SH-SY5Y (cell line): ENCODE results near the gene PRDX1.

ENCODE experiments used
- GATA2 ChIP-seq: IDR thresholded peaks from 2 replicates; pipeline ENCODE4 v1.6.1; 2011; ENCODE audit warnings: mild to moderate bottlenecking, low read depth, low read length
- GATA3 ChIP-seq: IDR thresholded peaks from 2 replicates; pipeline ENCODE4 v1.6.1; 2011; ENCODE audit warnings: low read depth, mild to moderate bottlenecking, low read length, moderate library complexity

PRDX1 gene

GRCh38 chr1:45545553-45546310 lies 24.0 kb upstream of the PRDX1 start:
- TF ChIP-seq GATA3 (no peak), GATA2 (no peak)

- TF ChIP-seq GATA3 (no peak), GATA2 (no peak)
Observed at GRCh38 chr1:45545019-45545493, 23.4 kb upstream of the PRDX1 start.

- no peak for TF ChIP-seq GATA3
- TF ChIP-seq GATA2 = no peak
Observed at GRCh38 chr1:45544530-45544929, 22.8 kb upstream of the PRDX1 start.

- no peak for TF ChIP-seq GATA3
Observed at GRCh38 chr1:45543581-45544417, 22.1 kb upstream of the PRDX1 start.

GRCh38 chr1:45542591-45542990 lies 20.9 kb upstream of the PRDX1 start:
- TF ChIP-seq GATA2 = no peak
- TF ChIP-seq GATA3 = no peak

GRCh38 chr1:45541193-45541592 lies 19.5 kb upstream of the PRDX1 start:
- TF ChIP-seq GATA3 (no peak), GATA2 (no peak)

- TF ChIP-seq GATA3 (no peak), GATA2 (no peak)
Observed at GRCh38 chr1:45536886-45537285, 15.2 kb upstream of the PRDX1 start.

GRCh38 chr1:45535988-45536766 lies 14.5 kb upstream of the PRDX1 start:
- TF ChIP-seq GATA2 = no peak
- no peak for TF ChIP-seq GATA3

- TF ChIP-seq GATA3 (no peak), GATA2 (no peak)
Observed at GRCh38 chr1:45531873-45532272, 10.2 kb upstream of the PRDX1 start.

- TF ChIP-seq GATA2 (no peak), GATA3 (no peak)
Observed at GRCh38 chr1:45530632-45531135, 9.0 kb upstream of the PRDX1 start.

GRCh38 chr1:45526135-45526644 lies 4.5 kb upstream of the PRDX1 start:
- TF ChIP-seq GATA3 (no peak), GATA2 (no peak)

- TF ChIP-seq GATA2 (no peak), GATA3 (no peak)
Observed at GRCh38 chr1:45522324-45523104, 830 bp upstream of the PRDX1 start.

- TF ChIP-seq GATA2 (no peak), GATA3 (no peak)
Observed at GRCh38 chr1:45518910-45519309, 2.8 kb downstream of the PRDX1 start.
